ENCODE results near the gene DCTPP1.

DCTPP1 gene

GRCh38 chr16:30380803-30381208, 49.0 kb downstream of the DCTPP1 start:
- DNase-seq (ENCODE audit: extremely low read depth, low read depth): no peak
- H3K4me3 ChIP-seq (replicated peaks; ENCODE audit: low read depth, low read length): no peak overlapping the region
- TF ChIP-seq CTCF (IDR thresholded peaks at IDR 0.05; ENCODE audit: low read depth, low read length, missing control alignments): no peak

GRCh38 chr16:30380072-30380802, 49.6 kb downstream of the DCTPP1 start:
- TF ChIP-seq CTCF (IDR thresholded peaks at IDR 0.05; ENCODE audit: low read depth, low read length, missing control alignments): no peak
- no peak for DNase-seq (ENCODE audit: extremely low read depth, low read depth)
- no peak overlapping the region for H3K4me3 ChIP-seq (replicated peaks; ENCODE audit: low read depth, low read length)

GRCh38 chr16:30379158-30379783, 50.6 kb downstream of the DCTPP1 start:
- TF ChIP-seq CTCF (IDR thresholded peaks at IDR 0.05; ENCODE audit: low read depth, low read length, missing control alignments): no peak
- no peak for DNase-seq (ENCODE audit: extremely low read depth, low read depth)
- peak overlapping the region; percentile 71 for H3K4me3 ChIP-seq (replicated peaks; ENCODE audit: low read depth, low read length)

- peak; percentile 84 for DNase-seq (ENCODE audit: extremely low read depth, low read depth)
- peak; percentile 5 for TF ChIP-seq CTCF (IDR thresholded peaks at IDR 0.05; ENCODE audit: low read depth, low read length, missing control alignments)
- H3K4me3 ChIP-seq (replicated peaks; ENCODE audit: low read depth, low read length): peak overlapping the region; percentile 71
Observed at GRCh38 chr16:30378236-30379157, 51.3 kb downstream of the DCTPP1 start.

GRCh38 chr16:30377812-30378235, 52.0 kb downstream of the DCTPP1 start:
- no peak for TF ChIP-seq CTCF (IDR thresholded peaks at IDR 0.05; ENCODE audit: low read depth, low read length, missing control alignments)
- peak overlapping the region; percentile 71 for H3K4me3 ChIP-seq (replicated peaks; ENCODE audit: low read depth, low read length)
- peak; percentile 72 for DNase-seq (ENCODE audit: extremely low read depth, low read depth)

- TF ChIP-seq CTCF (IDR thresholded peaks at IDR 0.05; ENCODE audit: low read depth, low read length, missing control alignments): no peak
- peak overlapping the region; percentile 71 for H3K4me3 ChIP-seq (replicated peaks; ENCODE audit: low read depth, low read length)
- no peak for DNase-seq (ENCODE audit: extremely low read depth, low read depth)
Observed at GRCh38 chr16:30377050-30377811, 52.6 kb downstream of the DCTPP1 start.

All from HFF-Myc (cell line).